ENCODE results near the gene TIGAR.

GRCh38 chr12:4322726-4323125 is 1.7 kb downstream of the TIGAR start:
- TF ChIP-seq JUN (IDR thresholded peaks at IDR 0.05; ENCODE audit: borderline replicate concordance, insufficient read depth, insufficient read length, low read depth) (no peak), CTCF (IDR thresholded peaks at IDR 0.05; ENCODE audit: extremely low read depth in 1 of 2, insufficient read depth in 1 of 2, low read depth in 1 of 2, low read length in 2 of 2) (no peak), POLR2A (IDR thresholded peaks at IDR 0.05; ENCODE audit: low read depth, low read length) (no peak), EZH2 (IDR thresholded peaks at IDR 0.05; ENCODE audit: borderline replicate concordance, low read depth, low read length, severe bottlenecking) (no peak)
